Erythroblast (primary cell): ENCODE results near the gene TGFBR1.

Source experiments
- DNase-seq, 2 experiments: peaks; one replicate each; lab custom pipeline; 2025; lab: John Stamatoyannopoulos, UW
- GATA1 ChIP-seq: IDR thresholded peaks from 2 replicates; pipeline ENCODE4 v1.6.1; 2011; ENCODE audit warnings: low read depth, mild to moderate bottlenecking, control low read depth, low read length, moderate library complexity
- POLR2A ChIP-seq: IDR thresholded peaks from 2 replicates; pipeline ENCODE4 v1.6.1; 2011; ENCODE audit warnings: mild to moderate bottlenecking, low read length

Gene TGFBR1

DNA sequence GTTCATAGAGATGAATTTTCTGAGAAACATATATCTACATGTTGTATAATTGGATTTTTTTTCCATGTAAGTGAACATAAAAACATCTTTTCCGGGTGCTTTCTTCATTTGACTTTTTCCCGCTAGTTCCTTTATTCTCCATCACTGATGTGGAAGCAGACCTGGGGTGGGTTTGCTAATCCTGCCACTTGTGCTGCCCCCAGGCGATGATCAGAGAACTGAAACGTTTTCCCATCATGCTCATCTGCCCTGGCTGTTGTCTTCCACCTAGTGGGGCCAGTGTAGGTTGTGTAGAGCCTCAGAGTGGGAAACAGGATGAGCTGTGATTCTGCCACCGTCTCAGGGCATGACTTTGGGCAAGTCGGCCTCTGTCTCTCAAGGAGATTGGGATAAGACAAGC, 34.2 kb upstream of the TGFBR1 start:
- no peak for TF ChIP-seq GATA1
- DNase-seq, result no peak

DNA sequence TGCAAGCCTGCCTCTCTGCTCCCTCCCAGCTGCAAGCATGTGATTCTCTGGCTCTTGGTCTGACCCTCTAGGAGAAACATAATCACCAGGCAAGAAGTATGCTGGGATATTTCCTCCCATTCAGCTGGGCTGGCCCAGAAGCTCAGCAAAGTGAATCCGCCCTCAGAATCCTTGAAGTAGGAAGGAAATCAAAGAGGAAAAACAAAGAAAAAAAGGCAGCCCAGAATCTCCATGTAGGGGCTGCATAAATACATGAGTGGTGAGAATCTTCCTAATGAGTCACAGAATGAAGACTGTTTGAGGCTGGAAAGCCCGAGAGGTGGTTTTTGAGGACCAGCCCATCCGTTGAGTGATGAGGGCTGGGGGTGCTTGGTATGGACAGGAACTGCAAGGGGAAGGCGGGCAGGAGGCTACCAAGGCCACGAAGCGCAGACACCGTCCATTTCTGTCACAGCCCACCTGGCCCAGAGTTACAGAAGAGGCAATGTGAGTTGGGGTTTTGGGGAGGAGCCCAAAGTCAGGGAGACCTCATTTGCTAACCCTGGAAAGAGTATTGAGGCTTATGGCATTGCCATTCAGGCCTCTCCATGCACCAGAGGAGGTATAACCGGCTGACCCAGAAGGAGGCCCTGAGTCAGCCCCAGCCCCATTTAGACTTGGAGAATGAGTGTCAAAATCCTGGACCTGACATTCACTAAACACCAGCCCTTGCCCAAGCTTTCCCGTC, 33.4 kb upstream of the TGFBR1 start:
- no peak for DNase-seq
- no peak for TF ChIP-seq GATA1
- TF ChIP-seq POLR2A, result no peak

DNA sequence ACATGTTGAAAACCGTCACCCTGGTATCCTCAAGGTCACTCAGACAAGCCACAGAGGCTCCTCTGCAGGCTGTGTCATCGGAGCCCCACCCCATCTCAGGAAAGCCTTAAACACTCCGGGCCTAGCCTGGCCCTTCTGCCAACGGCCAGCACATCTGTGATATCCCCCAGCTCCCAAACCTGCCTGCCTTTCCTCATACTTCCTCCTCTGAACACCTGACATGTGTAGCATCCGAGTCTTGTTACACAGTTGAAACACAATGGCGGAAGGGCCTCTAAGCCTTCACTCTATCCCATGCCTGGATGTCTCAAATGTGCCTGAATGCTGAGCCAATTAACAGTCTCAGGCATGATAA, 32.9 kb upstream of the TGFBR1 start:
- no peak for TF ChIP-seq GATA1
- peak; percentile 44 to 45 for DNase-seq

DNA sequence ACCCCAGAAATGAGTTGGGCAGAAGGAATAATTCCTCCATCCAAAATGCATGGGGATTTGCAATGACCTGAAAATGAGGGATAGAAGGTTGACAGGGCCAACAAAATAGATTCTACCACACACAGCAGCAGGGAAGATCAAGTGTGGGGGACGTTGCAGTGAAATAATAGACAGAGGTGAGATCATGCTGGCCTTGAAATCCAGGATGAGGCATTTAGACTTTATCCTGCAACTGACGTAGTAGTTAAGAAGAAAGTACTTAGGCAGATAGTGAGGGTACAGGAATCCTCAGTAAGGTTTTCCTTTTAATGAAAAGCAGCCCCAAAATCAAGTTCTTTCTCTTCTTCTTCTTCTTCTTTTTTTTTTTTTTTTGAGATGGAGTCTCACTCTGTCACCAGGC, 31.6 kb upstream of the TGFBR1 start:
- DNase-seq, result no peak
- TF ChIP-seq GATA1, result no peak
- TF ChIP-seq POLR2A, result no peak

DNA sequence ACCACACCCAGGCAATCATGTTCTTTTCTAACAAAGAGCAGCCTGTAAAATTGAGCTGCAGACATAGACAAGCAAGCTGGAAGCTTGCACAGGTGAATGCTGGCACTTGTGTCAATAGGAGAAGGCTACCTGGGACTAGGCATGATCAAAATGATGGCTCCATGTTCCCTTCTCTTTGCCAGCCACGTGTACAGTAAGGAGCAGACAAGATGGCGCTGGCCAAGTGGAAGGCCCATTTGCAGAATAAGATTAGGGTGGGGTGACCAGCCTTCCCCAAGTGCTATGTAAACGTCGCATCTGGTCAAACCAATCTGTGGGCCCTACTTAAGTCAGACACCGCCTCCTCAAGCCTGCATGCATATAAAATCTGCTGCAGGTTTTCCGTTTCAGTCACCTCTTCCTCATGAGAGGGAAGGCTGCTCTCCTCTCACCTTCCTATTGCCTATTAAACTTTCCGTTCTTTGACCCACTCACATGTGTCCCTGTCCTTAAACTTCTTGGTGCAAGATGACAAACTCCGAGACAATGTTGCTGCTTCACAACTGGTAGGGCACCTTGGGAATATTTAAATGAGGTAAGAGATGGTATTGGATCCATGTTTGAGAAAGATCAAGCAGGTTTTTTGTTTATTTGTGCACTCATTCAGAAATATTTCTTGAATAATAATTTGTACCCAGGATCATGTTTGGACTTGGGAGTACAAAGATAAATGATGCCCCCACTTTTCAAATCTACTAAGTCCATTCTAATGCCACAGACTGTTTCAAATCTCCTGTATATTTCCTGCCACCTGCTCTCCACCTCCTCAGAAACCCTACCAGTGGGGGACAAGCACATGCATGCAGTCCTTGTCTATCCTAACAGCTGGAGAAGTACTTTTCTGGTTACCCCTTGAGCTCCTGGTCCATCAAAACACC, 30.7 kb upstream of the TGFBR1 start:
- TF ChIP-seq POLR2A (no peak), GATA1 (no peak)
- DNase-seq, result peak in 1 of 2 experiments; percentile 29

DNA sequence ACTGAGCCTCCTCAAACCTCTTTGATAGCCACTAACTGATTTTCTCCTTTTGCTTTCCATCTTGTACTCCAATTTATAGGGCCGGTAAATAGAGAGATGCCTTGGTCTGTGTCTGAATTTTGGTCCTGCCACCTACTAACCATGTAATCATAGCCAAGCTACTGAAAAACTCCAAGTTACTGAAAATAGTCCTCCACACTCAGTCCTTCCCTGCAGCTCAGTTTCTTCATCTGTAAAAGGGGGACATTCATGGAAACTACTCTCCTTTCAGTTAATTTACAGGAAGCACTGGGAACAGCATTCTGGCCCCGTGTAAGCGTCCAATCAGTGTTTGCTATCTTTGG, 30.0 kb upstream of the TGFBR1 start:
- TF ChIP-seq GATA1 (no peak), POLR2A (no peak)
- DNase-seq, result no peak

DNA sequence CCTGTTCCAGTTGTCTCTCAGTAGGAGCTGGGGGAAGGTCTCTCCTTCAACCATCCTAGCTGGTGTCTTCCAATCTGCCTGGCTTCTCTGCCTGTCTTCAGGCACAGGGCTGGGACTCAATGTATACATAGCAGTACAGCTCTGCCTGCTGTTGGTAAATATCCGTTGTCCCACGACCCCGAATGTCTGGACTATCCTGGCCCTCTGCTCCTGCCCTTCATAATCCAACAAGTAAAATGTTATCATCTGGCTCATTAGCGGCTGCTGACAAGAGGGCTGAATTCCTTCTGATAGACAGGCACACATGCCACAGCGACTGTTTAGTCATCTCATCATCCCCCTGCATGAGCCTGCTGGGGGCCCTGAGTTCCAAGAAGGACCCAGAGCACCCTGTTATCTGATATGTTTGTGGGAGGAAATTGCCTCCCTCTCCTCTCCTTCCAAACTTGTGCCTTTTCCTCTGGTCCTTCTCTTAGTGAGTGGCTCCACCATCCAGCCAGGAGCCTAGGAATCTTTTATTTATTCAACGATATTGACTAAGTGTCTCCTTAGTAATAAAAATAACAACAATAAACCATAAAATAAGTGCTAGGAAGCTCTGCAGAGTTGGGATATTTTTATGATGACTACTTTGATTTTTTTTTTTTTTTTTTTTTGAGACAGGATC, 29.5 kb upstream of the TGFBR1 start:
- peak; percentile 85 to 93 for DNase-seq
- TF ChIP-seq POLR2A (peak; percentile 26), GATA1 (no peak)

DNA sequence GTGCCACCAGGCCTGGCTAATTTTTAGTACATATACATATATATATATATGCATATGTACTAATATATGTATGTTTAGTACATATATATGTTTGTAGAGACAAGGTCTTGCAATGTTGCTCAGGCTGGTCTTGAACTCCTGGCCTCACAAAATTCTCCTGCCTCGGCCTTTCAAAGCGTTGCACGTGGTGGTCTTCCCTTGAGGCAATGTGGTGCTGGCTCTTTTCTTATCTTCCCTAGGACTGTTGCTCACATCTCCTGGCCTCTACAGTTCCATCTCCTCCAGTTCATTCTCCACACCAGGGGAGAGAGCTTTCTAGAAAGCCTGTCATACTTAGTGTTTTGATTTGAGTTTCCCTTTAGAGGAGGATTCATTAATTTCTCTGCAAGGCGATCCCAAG, 28.9 kb upstream of the TGFBR1 start:
- TF ChIP-seq POLR2A (no peak), GATA1 (no peak)
- peak; percentile 30 to 38 for DNase-seq

DNA sequence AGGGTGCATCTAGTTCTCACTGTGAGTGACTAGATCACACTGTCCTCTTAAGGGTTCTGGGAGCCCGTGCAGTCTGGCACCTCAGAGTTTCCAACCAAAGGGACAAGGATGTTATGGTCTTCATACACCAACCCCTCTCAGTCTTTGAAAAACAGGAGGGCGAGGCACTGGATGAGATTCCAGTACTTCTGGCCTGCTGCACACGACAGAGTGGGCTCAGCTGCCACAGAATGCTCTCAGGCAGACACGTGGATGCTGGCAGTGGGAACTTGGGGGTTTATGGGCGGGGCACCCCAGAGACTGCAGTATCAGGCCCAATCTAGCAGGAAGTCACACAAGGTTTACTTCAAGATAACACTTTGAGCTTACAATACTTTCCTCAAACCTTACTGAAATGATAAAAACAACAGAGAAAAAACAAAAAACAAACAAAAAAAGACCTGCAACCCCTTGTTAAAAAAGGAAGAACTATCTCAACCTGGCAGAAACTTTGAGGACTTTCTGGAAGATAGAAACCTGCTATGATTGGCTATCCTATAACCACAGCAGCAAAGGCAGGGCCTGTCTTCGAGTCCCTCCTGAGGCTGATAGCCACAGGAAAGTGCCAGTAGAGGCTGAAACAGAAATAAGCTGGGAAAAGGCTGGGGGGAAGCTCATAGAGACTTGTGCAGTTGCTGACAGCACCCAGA, 28.3 kb upstream of the TGFBR1 start:
- TF ChIP-seq GATA1 (no peak), POLR2A (no peak)
- DNase-seq, result peak; percentile 62 to 85

DNA sequence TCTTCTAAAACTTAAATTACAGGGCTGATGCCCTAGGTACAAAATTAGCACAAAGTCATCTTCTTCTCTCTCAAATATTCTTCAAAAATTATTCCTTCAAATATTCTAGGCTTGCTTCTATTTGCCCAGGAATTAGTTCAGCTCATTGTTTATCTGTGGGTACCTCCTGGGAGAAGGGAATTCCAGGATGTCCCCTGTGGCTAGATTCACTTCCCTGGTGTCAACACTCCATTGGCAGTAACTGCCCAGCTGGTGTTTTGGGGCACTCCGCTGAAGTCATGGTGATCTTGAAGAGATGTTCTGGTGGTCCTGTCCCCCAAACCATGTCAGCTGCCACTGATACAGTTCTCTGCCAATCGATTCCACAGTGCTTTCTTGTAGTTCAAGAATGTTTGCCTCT, 26.2 kb upstream of the TGFBR1 start:
- DNase-seq, result no peak
- TF ChIP-seq GATA1, result no peak
- no peak for TF ChIP-seq POLR2A

DNA sequence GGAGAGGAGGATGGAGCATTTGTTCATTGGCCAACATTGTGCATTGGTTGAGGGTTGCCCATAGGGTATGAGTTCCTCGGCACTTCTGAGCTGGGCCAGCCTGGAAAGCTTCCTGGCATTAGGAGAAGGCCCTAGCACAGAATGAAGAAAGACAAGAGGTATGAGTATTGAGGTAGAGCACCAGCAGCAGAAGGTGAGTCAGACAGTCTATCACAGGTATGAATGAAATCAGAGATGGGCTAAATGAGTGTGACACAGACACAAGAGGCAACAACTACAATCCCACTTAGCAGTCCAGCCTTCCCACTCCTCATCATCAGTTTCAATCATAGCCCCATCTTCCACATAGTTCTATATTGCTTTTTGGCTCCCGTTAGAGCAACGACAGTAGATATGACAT, 25.4 kb upstream of the TGFBR1 start:
- TF ChIP-seq POLR2A (no peak), GATA1 (no peak)

DNA sequence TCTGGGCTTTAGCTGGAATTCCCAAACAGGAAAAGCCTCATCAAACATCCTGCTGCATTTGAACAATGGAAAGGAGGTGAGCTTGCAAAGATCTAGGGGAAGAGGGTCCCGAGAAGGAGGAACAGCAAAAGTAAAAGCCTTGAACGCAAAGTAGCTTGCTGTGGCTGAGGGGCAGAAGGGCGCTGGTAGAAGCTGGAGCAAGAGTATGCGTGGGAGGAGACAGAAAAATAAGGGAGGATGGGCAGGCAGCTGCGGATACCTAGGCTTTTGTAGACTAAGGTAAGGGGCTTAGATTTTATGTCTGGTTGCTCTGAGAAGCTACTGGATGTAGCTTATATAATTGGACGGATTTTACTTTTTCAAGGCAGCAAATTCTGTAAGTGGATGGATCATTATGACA, 21.9 kb upstream of the TGFBR1 start:
- no peak for DNase-seq
- TF ChIP-seq POLR2A, result no peak

More for the DNA sequence above, 25.4 kb upstream of the TGFBR1 start:
- DNase-seq, result no peak
